SK-N-MC (cell line): Measurements from ENCODE around the gene NETO2.

ENCODE experiments used
- EZH2 ChIP-seq: fragments of 200-600 bp; sonication (generic); IDR thresholded peaks from one replicate; pipeline ENCODE4 v1.6.1; 2017; ENCODE audit warnings: antibody characterized with exemption
- FOXP2 ChIP-seq: optimal IDR thresholded peaks from 2 replicates; pipeline ENCODE3; 2011; ENCODE audit warnings: mild to moderate bottlenecking, moderate library complexity; ENCODE audit not compliant: insufficient read depth; ENCODE audit errors: extremely low read length, control extremely low read depth
- POLR2AphosphoS5 ChIP-seq: IDR thresholded peaks from 2 replicates; pipeline ENCODE4 v1.6.1; 2012; ENCODE audit warnings: mild to moderate bottlenecking, low read depth, low read length, borderline replicate concordance

DNA sequence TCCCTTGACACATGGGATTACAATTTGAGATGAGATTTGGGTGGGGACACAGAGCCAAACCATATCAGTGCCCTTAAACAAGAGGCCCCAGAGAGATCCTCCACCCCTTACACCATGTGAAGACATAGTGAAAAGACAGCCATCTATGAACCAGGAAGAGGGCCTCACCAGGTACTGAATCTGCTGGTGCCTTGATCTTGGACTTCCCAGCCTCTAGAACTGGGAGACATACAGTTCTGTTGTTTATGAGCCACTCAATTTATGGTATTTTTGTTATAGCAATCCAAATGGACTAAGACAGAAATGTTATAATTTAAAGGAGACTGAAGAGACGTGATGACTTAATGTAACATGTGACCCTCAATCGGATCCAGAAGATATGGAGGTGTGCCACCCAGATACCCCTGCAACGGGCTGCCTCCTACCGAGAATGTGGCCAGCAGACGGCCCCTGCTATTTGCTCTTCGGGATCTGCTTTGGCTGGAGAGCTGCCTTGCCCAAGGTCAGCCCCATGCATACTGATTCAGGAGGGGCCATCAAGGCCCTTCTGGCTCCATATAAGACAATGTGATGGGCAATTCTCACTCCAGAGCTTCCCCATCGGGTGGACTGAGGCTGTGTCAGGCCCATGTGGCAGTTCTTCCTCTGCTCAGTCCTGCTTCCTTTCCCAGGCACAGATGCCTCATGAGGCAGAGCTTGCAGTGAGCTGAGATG is 80.6 kb downstream of the NETO2 start:
- TF ChIP-seq EZH2, result no peak
- TF ChIP-seq POLR2AphosphoS5, result no peak
- TF ChIP-seq FOXP2, result no peak
